HG02938 (cell line): ENCODE data around the gene S100A6.

Experiments used
- ATAC-seq: cut with Tn5 transposase; IDR thresholded peaks from one replicate; pipeline ENCODE4 v1.9.1; 2021; ENCODE audit warnings: mild to moderate bottlenecking, moderate library complexity; ENCODE audit not compliant: unreplicated experiment

The S100A6 gene

DNA sequence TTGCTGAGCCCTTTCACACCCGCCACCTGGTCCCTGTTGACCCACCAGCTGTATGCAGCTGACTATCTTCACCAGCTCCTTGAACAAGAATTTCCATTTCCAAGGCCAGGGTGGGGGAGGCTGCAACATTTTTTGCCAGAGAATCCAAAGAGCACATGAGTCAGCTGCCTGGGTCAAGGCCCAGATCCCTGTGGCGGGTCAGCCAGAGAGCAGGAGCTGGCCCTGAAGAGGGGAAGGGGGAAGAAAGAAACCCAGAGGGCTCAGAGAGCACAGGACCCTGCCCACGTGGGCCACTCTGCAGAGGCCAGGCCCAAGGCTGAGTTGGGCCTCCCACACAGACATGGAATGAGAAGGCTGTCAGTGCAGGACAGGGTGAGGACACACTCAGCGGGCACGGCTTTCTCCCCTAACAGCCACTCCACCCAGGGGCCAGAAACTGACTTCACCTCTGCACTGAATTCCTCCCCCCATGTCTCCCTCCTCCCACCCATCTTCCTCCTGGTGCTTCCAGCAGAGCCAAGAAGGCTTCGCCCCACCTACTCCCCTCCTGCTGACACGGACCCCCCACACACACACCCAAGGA lies 28.9 kb downstream of the S100A6 start:
- ATAC-seq = no peak

DNA sequence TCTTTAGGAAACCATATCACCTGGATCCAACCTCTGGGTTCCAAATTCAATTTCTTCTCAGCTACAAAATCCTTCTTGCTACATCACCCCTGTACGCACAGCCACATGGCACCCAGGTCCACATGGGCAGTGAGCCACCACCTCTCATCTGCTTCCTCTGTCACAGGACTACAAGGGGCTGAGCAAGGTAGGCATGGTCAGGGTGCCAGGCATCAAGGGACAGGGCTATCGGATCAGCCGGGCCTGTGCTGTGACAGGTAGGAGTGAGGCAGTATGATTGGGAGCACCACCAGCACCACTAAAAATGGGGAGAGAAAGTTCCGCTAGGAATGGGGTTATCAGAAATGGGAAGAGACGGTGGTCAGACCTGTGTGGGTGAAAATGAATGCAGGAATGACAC lies 29.4 kb downstream of the S100A6 start:
- no peak for ATAC-seq

DNA sequence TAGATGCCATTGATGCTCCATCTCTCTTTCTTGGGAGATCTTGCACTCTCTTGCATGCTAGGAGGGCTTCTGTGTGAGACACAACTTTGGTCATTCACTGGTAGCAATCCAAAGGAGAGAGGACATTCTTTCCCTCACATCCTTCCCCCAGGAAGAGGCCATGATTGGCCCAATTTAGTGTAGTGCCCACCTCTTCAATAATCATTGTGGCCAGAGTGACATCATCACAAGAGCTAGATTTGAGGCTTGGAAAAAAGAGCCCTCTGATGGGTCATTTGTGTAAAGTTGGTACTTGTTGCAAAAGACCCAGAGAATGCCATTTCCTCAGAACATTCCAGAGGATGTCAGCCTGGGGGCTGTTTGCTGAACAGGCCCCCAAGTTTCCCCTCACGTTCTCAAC lies 30.2 kb downstream of the S100A6 start:
- ATAC-seq = no peak

DNA sequence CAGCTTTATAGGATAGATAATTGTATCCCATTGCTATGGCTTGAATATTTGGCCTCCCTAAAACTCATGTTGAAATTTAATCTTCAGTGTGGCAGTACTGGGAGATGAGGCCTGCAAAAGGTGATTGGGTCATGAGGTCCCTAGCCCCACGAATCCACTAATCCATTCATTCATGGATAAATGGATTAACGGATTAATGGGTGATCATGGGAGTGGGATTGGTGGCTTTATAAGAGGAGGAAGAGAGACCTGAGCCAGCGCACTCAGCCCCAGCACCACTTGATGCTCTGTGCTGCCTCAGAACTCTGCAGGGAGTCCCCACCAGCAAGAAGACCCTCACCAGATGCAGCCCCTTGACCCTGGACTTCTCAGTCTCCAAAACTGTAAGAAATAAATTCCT lies 32.0 kb downstream of the S100A6 start:
- no peak for ATAC-seq

DNA sequence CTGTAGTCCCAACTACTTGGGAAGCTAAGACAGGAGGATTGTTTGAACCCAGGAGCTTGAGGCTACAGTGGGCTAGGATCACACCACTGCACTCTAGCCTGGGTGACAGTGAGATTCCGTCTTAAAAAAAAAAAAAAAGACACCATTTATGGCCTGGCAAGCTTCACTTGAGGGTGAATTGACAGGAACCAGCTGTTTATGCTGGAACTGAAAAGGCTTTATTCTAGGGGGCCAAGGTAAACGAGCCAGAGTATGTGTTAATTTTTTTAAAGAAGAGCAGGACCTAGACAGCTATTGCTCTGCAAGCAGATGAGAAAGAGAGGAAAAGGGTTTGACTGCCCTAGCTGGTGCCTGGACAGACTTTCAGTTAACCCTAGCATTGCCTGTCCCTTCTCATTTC lies 37.0 kb downstream of the S100A6 start:
- ATAC-seq = no peak

DNA sequence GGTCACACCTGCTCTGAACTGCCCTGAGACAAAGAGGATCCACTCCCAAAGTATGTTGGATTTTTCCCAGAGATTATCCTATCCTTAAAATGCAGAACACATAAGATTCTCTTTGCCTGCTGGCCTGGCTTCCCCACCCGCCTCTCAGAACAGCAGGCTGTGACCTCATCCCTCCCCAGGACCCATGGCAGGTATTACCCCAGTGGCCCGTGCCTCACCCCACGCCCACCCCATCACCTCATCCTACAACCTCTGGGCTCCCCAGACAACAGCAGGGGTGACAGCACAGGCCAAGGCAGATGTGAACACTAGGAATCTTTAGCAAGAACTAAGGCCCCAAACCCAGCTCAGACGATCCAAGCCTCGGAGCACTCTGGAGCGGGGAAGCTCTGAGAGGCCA lies 40.3 kb downstream of the S100A6 start:
- no peak for ATAC-seq

DNA sequence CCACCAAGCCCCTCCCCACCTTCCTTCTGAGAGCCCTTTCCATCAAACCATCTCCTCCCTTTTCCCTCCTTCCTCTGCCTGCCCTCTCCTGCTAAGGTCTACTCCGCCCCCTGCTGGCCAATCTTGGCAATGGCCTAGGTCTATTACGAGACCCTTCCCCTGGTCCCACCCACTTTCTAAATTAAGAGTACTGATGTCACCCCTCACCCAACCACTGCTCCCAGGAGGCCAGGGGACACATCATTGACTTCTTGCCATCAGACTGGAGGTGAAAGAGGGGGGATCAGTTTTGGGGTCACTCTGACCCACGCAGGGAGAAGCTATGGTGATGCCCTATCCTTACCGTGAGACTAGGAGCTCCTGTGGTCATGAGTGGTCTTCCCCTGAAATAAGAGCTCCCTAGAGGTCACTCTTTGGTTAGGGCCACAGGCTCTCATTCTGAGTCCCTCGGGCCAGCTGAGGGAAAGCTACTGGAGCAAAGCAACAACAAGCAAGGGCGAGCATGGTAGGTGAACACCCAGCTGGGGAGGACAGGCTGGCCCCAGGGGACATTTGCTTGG lies 40.7 kb downstream of the S100A6 start:
- no peak for ATAC-seq

DNA sequence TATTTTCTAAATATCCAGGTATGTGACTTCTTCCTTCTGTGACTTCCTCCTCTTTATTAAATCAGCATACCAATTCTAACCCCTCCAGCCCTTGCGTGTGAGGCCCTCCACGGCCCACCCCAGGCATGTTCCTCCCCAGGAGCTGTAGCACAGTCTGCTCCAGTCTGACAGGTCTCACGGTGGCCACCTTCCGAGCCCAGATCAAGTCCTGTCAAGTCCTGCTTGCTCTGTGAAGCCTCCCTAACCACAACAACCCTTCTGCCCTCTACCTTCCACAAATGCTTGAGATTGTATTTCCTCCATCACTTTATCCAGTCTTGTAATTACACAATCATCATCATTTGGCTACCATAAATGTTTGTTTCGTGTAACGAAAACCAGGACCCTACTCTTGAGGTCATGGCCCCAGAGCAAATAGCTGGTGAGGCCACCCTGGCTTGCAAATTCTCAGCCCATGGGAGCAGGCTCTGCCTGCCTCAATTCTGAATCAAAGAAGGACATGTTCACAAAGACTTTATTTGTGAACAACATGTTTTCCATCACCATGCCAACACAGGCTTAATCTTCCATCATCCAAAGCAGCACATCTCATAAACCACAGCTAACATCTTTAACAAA lies 42.3 kb downstream of the S100A6 start:
- ATAC-seq = no peak

DNA sequence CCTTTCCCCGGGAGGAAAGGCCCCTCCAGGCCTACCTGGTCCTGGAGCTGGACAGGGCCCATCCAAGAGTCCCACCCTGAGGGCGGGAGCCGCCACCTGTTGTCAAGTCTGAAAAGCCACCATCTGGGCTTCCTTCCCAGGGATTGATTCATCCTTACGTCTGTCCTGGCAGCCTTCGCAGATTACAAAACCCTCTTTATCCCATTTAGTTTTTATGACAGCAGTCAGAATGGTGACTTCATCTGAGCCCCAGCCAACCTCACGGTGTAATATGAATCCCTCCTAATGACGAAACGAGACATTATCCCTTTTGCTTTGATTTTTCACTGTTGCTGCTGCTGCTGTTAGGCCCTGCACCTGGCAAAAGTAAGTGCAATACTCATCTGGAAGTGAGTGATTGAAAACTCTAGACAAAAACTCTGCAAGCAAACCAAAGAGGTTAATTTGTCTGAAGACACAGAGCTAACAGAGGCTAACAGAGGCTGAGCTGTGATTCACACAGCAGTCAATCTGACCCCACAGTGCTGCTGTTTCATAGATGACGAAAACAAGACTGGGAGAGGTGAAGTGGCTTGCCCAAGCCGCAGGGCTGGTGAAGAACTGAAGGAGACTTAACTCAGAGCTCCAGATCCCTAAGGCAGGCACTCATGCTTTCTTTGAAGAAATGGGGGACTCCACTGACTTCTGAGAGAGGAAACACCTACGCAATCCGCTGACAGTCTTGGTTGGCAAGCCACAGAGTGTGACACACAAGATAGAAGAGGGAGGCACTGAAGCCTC lies 45.3 kb downstream of the S100A6 start:
- ATAC-seq = no peak

DNA sequence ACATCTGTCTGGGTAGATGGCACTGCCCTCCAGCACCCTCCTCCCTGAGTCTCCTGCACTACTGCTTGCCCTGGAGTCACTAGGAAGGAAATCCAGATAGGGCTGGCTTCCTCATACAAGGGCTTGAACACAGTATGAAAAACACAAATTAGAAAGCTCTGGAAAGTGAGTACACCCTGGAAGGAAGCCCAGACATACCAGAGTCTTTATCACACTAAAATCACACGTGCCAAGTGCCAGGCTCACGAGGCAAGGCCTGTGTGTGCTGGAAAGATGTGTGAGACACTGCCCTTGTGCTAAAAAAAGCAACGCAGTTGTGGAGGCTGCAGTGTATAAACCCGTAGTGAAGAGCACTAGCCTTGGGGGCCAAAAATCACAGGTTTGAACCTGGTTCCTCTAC lies 47.1 kb downstream of the S100A6 start:
- no peak for ATAC-seq

DNA sequence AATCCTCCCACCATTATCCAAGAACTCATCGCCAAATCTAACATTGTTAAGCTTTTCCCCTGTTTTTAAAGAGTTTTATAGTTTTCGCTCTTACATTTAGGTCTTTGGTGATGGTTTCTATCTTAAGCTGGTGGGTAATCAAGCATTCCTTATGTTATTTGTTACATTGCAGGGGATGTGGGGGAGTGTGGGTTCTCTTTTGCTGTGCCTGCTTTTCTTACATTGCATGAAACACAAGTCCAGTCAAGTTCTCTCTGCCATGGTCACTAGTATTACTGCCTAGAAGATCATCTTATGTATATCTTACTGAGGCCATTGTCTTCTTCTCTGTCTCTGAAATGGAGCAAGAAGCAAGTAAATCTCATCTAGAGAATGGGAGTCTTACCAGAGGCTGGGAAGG lies 48.1 kb downstream of the S100A6 start:
- ATAC-seq = no peak

DNA sequence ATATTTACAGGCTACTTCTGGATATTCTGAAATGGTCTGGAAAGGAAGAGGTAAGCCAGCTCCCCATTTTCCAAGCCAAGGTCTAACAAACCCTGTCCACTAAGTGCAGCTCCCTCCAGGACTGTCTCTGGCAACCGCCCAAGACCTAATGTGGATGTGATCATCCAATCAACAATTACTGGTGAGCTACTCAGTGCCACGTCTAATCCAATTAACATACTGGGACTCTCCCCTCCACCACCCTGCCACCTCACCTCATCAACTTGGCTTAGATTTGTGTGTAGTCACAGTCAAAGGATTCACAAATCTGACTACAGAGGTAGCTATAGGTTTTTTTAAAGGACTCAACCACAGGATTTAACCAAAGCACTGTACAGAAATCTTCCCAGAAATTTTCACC lies 49.9 kb downstream of the S100A6 start:
- ATAC-seq = no peak
